HepG2 (cell line): ENCODE data around the gene EFEMP2. TPM values are rescaled to one million over a fixed set of nuclear protein-coding genes. Genes with fewer than 3 reads are reported as not detected.

ENCODE experiments used
- CREB1 ChIP-seq, 2 experiments: fragments of 450-650 bp in 1 of 2; IDR thresholded peaks; 2 replicates each; pipeline ENCODE4 v1.6.1; 2016 to 2017; ENCODE audit warnings: control low read depth in 1 of 2, mild to moderate bottlenecking in 1 of 2, missing compliant biosample characterization in 1 of 2, missing genetic modification characterization in 1 of 2
- FOXK1 ChIP-seq: sonication (generic); formaldehyde crosslinking; IDR thresholded peaks from 2 replicates; pipeline ENCODE4 v1.4.0; 2020; ENCODE audit warnings: low read depth, missing genetic modification reagents, borderline replicate concordance
- GABPA ChIP-seq, 2 experiments: IDR thresholded peaks; 2 replicates each; pipeline ENCODE4 v1.6.1; 2011 to 2016; ENCODE audit warnings: low read depth in 2 of 2, low read length in 1 of 2, missing biosample characterization in 1 of 2, missing genetic modification characterization in 1 of 2
- HOXD1 ChIP-seq: sonication (generic); formaldehyde crosslinking; IDR thresholded peaks from 2 replicates; pipeline ENCODE4 v1.5.0; 2020; ENCODE audit warnings: missing genetic modification reagents
- IRX3 ChIP-seq: sonication (generic); formaldehyde crosslinking; IDR thresholded peaks from 2 replicates; pipeline ENCODE4 v1.8.1; 2023; ENCODE audit warnings: mild to moderate bottlenecking, low read depth, missing genetic modification reagents, borderline replicate concordance
- KDM2A ChIP-seq: sonication (generic); formaldehyde crosslinking; IDR thresholded peaks from 2 replicates; pipeline ENCODE4 v1.4.0; 2020; ENCODE audit warnings: low read depth, missing genetic modification reagents, borderline replicate concordance
- KMT2A ChIP-seq: sonication (generic); formaldehyde crosslinking; IDR thresholded peaks from 2 replicates; pipeline ENCODE4 v1.4.0; 2020; ENCODE audit warnings: missing genetic modification reagents
- NFKB2 ChIP-seq: sonication (generic); formaldehyde crosslinking; IDR thresholded peaks from 2 replicates; pipeline ENCODE4 v1.4.0; 2020; ENCODE audit warnings: missing genetic modification reagents, borderline replicate concordance
- RFX3 ChIP-seq: IDR thresholded peaks from 2 replicates; pipeline ENCODE4 v1.6.1; 2016; ENCODE audit warnings: missing biosample characterization, missing genetic modification reagents
- SIX1 ChIP-seq: sonication (generic); formaldehyde crosslinking; IDR thresholded peaks from 2 replicates; pipeline ENCODE4 v1.4.0; 2020; ENCODE audit warnings: missing genetic modification reagents, borderline replicate concordance
- ZNF17 ChIP-seq: sonication (generic); formaldehyde crosslinking; IDR thresholded peaks from 2 replicates; pipeline ENCODE4 v1.5.0; 2020; ENCODE audit warnings: mild to moderate bottlenecking, missing genetic modification reagents
- ZSCAN30 ChIP-seq: sonication (generic); formaldehyde crosslinking; IDR thresholded peaks from 2 replicates; pipeline ENCODE4 v1.5.0; 2020; ENCODE audit warnings: mild to moderate bottlenecking, missing genetic modification reagents
- polyA plus RNA-seq, 8 experiments: library from polyadenylated mRNA; depleted of rRNA in 3 of 8; stranded (reverse) in 7 of 8; unstranded in 1 of 8; fragments of >200 nt; fragmentation: Illumina TruSeq in 4 of 8; extraction: Trizol in 4 of 8; gene quantifications; 2 replicates each; pipeline versions ENCODE4 v1.2.1 to v1.2.3, GENCODE V29; 2011 to 2016; ENCODE audit warnings: low read depth in 4 of 8, missing spikeins in 1 of 8, mixed read lengths in 1 of 8; ENCODE audit not compliant: insufficient read depth in 1 of 8
- total RNA-seq, 5 experiments: library from RNA; depleted of rRNA; stranded (reverse); fragments of >200 nt; fragmentation: Illumina TruSeq; extraction: Trizol; gene quantifications; 2 replicates each; pipeline ENCODE4 v1.2.3, GENCODE V29; 2016; ENCODE audit warnings: low read depth in 1 of 5
- TF ChIP-seq, protein P1 (sequence below), 2 experiments: fragments of 450-650 bp in 1 of 2; sonication (generic) in 1 of 2; formaldehyde crosslinking; IDR thresholded peaks; 2 replicates each; pipeline versions ENCODE4 v1.5.0 to v1.8.0; 2020 to 2022; ENCODE audit warnings: mild to moderate bottlenecking in 1 of 2, missing genetic modification reagents in 1 of 2
- TF ChIP-seq, protein P2 (sequence below): sonication (generic); formaldehyde crosslinking; IDR thresholded peaks from 2 replicates; pipeline ENCODE4 v1.8.1; 2023; ENCODE audit warnings: mild to moderate bottlenecking, inconsistent platforms, moderate library complexity, missing genetic modification reagents, borderline replicate concordance
- TF ChIP-seq, protein P3 (sequence below): sonication (generic); formaldehyde crosslinking; IDR thresholded peaks from 2 replicates; pipeline ENCODE4 v1.4.0; 2020; ENCODE audit warnings: mild to moderate bottlenecking, missing genetic modification reagents
- TF ChIP-seq, protein P4 (sequence below): sonication (generic); formaldehyde crosslinking; IDR thresholded peaks from 2 replicates; pipeline ENCODE4 v1.9.0; 2021; ENCODE audit warnings: missing genetic modification reagents, borderline replicate concordance
- TF ChIP-seq, protein P5 (sequence below): sonication (generic); formaldehyde crosslinking; IDR thresholded peaks from 2 replicates; pipeline ENCODE4 v1.4.0; 2020; ENCODE audit warnings: mild to moderate bottlenecking, missing genetic modification reagents
- TF ChIP-seq, protein P6 (sequence below): sonication (generic); formaldehyde crosslinking; IDR thresholded peaks from 2 replicates; pipeline ENCODE4 v1.8.0; 2022; ENCODE audit warnings: missing genetic modification reagents, mild to moderate bottlenecking, moderate library complexity, borderline replicate concordance
- TF ChIP-seq, protein P7 (sequence below): sonication (generic); formaldehyde crosslinking; IDR thresholded peaks from 2 replicates; pipeline ENCODE4 v1.5.1; 2020; ENCODE audit warnings: missing genetic modification reagents, mild to moderate bottlenecking, borderline replicate concordance

Gene EFEMP2
- total and polyA plus RNA-seq, 2 of the 13 experiments (the other 11 are each of a cell fraction or from before 2014, with no cell fraction given): 7.4 to 29.7 TPM

DNA sequence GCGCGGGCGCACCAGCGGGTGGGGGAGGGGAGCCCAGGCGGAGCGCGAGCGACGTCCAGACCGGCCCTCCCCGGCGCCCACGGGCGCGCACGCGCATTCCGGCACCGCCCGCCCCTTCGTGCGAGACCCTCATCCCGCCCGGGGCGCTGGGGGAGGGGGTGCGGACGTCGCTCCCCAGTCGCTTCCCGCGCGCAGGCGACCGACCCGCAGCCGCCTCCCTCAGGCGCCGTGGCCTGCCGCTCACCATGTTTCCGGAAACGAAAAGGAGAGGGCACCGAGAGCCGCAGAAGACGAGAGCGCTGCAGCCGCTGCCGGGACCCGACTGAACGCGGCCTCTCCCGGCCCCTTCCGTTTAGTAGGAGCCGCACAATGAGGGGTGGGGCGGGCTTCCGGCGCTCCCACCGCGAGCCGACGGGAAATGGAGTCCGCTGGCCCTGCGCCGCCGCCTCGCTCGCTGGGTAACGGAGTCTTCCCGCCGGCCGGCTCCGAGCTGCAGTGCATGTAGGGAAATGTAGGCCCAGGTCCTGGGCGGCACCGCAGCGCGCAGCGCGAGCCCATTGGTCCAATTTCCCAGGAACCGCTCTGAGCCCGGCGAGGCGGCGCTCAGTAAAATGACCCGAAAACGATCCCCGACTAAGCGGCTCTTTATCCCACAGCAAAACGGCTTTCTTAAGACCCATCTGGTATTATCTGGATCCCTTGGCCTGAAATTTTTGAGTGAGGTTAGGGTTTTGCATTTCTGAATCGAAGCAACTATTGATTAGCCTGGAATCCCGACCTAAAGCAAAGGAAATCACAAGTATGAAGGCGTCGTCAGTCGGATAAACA lies 14.5 kb downstream of the EFEMP2 start, which contains the start of gene CFL1 (continued):
- no peak for TF ChIP-seq GABPA (IDR thresholded peaks at IDR 0.05; ENCODE audit: low read depth, low read length)
- peak; percentile 95 for TF ChIP-seq GABPA (CRISPR knock-in tag; IDR thresholded peaks at IDR 0.05; ENCODE audit: low read depth)
- TF ChIP-seq, protein P1, sequence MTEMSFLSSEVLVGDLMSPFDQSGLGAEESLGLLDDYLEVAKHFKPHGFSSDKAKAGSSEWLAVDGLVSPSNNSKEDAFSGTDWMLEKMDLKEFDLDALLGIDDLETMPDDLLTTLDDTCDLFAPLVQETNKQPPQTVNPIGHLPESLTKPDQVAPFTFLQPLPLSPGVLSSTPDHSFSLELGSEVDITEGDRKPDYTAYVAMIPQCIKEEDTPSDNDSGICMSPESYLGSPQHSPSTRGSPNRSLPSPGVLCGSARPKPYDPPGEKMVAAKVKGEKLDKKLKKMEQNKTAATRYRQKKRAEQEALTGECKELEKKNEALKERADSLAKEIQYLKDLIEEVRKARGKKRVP (CRISPR knock-in tag; IDR thresholded peaks at IDR 0.05): peak in 1 of 2 experiments; percentile 63; a peak in 1 of 4 replicates
- TF ChIP-seq, protein P2, sequence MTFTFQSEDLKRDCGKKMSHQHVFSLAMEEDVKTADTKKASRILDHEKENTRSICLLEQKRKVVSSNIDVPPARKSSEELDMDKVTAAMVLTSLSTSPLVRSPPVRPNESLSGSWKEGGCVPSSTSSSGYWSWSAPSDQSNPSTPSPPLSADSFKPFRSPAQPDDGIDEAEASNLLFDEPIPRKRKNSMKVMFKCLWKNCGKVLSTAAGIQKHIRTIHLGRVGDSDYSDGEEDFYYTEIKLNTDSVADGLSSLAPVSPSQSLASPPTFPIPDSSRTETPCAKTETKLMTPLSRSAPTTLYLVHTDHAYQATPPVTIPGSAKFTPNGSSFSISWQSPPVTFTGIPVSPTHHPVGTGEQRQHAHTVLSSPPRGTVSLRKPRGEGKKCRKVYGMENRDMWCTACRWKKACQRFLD: no peak
- no peak for TF ChIP-seq ZNF17 (CRISPR knock-in tag)
- TF ChIP-seq ZSCAN30 (CRISPR knock-in tag): no peak
- TF ChIP-seq, protein P3, sequence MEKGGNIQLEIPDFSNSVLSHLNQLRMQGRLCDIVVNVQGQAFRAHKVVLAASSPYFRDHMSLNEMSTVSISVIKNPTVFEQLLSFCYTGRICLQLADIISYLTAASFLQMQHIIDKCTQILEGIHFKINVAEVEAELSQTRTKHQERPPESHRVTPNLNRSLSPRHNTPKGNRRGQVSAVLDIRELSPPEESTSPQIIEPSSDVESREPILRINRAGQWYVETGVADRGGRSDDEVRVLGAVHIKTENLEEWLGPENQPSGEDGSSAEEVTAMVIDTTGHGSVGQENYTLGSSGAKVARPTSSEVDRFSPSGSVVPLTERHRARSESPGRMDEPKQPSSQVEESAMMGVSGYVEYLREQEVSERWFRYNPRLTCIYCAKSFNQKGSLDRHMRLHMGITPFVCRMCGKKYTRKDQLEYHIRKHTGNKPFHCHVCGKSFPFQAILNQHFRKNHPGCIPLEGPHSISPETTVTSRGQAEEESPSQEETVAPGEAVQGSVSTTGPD (CRISPR knock-in tag): no peak
- TF ChIP-seq, protein P4, sequence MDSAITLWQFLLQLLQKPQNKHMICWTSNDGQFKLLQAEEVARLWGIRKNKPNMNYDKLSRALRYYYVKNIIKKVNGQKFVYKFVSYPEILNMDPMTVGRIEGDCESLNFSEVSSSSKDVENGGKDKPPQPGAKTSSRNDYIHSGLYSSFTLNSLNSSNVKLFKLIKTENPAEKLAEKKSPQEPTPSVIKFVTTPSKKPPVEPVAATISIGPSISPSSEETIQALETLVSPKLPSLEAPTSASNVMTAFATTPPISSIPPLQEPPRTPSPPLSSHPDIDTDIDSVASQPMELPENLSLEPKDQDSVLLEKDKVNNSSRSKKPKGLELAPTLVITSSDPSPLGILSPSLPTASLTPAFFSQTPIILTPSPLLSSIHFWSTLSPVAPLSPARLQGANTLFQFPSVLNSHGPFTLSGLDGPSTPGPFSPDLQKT (CRISPR knock-in tag): no peak
- TF ChIP-seq, protein P5, sequence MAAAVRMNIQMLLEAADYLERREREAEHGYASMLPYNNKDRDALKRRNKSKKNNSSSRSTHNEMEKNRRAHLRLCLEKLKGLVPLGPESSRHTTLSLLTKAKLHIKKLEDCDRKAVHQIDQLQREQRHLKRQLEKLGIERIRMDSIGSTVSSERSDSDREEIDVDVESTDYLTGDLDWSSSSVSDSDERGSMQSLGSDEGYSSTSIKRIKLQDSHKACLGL (CRISPR knock-in tag): peak; percentile 80
- peak; percentile 47 for TF ChIP-seq FOXK1 (CRISPR knock-in tag)
- TF ChIP-seq, protein P6, sequence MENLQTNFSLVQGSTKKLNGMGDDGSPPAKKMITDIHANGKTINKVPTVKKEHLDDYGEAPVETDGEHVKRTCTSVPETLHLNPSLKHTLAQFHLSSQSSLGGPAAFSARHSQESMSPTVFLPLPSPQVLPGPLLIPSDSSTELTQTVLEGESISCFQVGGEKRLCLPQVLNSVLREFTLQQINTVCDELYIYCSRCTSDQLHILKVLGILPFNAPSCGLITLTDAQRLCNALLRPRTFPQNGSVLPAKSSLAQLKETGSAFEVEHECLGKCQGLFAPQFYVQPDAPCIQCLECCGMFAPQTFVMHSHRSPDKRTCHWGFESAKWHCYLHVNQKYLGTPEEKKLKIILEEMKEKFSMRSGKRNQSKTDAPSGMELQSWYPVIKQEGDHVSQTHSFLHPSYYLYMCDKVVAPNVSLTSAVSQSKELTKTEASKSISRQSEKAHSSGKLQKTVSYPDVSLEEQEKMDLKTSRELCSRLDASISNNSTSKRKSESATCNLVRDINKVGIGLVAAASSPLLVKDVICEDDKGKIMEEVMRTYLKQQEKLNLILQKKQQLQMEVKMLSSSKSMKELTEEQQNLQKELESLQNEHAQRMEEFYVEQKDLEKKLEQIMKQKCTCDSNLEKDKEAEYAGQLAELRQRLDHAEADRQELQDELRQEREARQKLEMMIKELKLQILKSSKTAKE (CRISPR knock-in tag): no peak
- TF ChIP-seq HOXD1 (CRISPR knock-in tag): no peak; the same call in 1 of the 2 replicates
- TF ChIP-seq, protein P7, sequence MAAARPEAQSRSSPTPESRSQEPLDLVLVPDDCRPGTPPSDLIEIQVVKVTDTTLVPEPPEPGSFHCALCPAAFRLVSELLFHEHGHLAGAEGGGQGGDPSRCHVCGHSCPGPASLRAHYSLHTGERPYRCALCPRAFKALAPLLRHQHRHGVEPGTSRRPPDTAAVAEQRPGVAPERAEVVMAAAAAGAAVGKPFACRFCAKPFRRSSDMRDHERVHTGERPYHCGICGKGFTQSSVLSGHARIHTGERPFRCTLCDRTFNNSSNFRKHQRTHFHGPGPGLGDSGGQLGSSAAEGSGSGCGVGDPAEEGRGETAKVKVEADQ (CRISPR knock-in tag): no peak
- no peak for TF ChIP-seq RFX3
- TF ChIP-seq IRX3 (CRISPR knock-in tag): peak; percentile 36; the same call in 1 of the 2 replicates
- peak; percentile 52; the same call in 1 of the 2 replicates for TF ChIP-seq CREB1 (IDR thresholded peaks at IDR 0.05)
- TF ChIP-seq CREB1 (CRISPR knock-in tag; IDR thresholded peaks at IDR 0.05): peak; percentile 64
- TF ChIP-seq SIX1 (CRISPR knock-in tag): no peak
- peak; percentile 69; the same call in 1 of the 2 replicates for TF ChIP-seq NFKB2 (CRISPR knock-in tag)
- TF ChIP-seq KDM2A: peak; percentile 80
- no peak for TF ChIP-seq KMT2A (CRISPR knock-in tag)
